ENCODE data around the gene HECW1. TPM values are rescaled to one million over a fixed set of nuclear protein-coding genes. Genes with fewer than 3 reads are reported as not detected.

The HECW1 gene
- total and polyA plus RNA-seq, 2 of the 13 experiments (the other 11 are each of a cell fraction or from before 2014, with no cell fraction given) = not detected

GRCh38 chr7:43586251-43586900 is 473.9 kb downstream of the HECW1 start:
- H3K4me3 ChIP-seq (replicated peaks in 1 of 3; ENCODE audit: insufficient read depth in 1 of 3, low read depth in 2 of 3, low read length in 3 of 3) = peak overlapping the region in 1 of 3 experiments; percentile 89; a peak in 2 of 6 replicates
- no peaks in the 10 kb centered on the region for H3K9me3 ChIP-seq (ENCODE audit: low read length)
- H4K20me1 ChIP-seq (ENCODE audit: insufficient read depth, low read length) = peaks cover 40% of the 10 kb centered on the region
- BruUV-seq (replicated peaks) = no TSS peak
- ChIA-PET POLR2A (no interaction called here), CTCF (ENCODE audit: low intra/inter-chr PET ratio, low total read pairs) (no interaction called here)
- H3K36me3 ChIP-seq (replicated peaks in 1 of 2; ENCODE audit: control insufficient read depth in 1 of 2, insufficient read depth in 2 of 2, low read length in 2 of 2) = no peaks in the 10 kb centered on the region
- peaks cover 0 to 5% of the 10 kb centered on the region in 2 experiments; a peak in 1 of 5 replicates for H3K27me3 ChIP-seq (ENCODE audit: control insufficient read depth in 1 of 2, insufficient read depth in 2 of 2, low read length in 2 of 2)
- H3K79me2 ChIP-seq (ENCODE audit: insufficient read depth, low read length) = peaks cover 79% of the 10 kb centered on the region
- peak overlapping the region; percentile 39 for H3K27ac ChIP-seq (ENCODE audit: extremely low read length, insufficient read depth, low read length)
- ATAC-seq (no peak), DNase-seq (ENCODE audit: low spot score) (peak; percentile 82), FAIRE-seq (no peak)
- H3K9ac ChIP-seq (ENCODE audit: insufficient read depth, low read depth, low read length) = peak overlapping the region; percentile 84; the same call in 1 of the 2 replicates
- 24% methylated on average over 4 of the region's 4 CpGs for WGBS (ENCODE audit: low lambda C conversion rate)
- no peak overlapping the region for H2AFZ ChIP-seq (ENCODE audit: low read length)
- H3K4me2 ChIP-seq (ENCODE audit: low read depth, low read length) = peak overlapping the region; percentile 97
- H3K4me1 ChIP-seq (ENCODE audit: insufficient read depth, low read length) = peaks cover 74% of the 10 kb centered on the region
- in situ Hi-C loops (cut with HindIII; ENCODE audit: extremely low pct_ligation_motif_present, low pct_unique_long_range_greater_than_20kb) (no loop called here), intact Hi-C loops (cut with micrococcal nuclease; ENCODE audit: unreplicated experiment) (loop anchor here (1.0 kb wide), 1 partner anchor 114 kb away; no protein-coding TSS in a partner anchor)
- TF ChIP-seq FOXA1 (IDR thresholded peaks at IDR 0.05) (peak; percentile 46; the same call in 1 of the 2 replicates), FOXA1 (CRISPR knock-in tag; IDR thresholded peaks at IDR 0.05) (peak; percentile 72), GATAD2A (CRISPR knock-in tag; IDR thresholded peaks at IDR 0.05) (0 out of 2 replicates have a peak, but pooled peaks have one; percentile 32), SOX5 (CRISPR knock-in tag; IDR thresholded peaks at IDR 0.05; ENCODE audit: borderline replicate concordance) (peak; percentile 32; the same call in 1 of the 2 replicates), RARA (CRISPR knock-in tag; IDR thresholded peaks at IDR 0.05) (0 out of 2 replicates have a peak, but pooled peaks have one; percentile 12), FOXA3 (CRISPR knock-in tag; IDR thresholded peaks at IDR 0.05) (peak; percentile 55), LCORL (IDR thresholded peaks at IDR 0.05) (no peak), LCORL (CRISPR knock-in tag; IDR thresholded peaks at IDR 0.05) (no peak), NCOA2 (CRISPR knock-in tag; IDR thresholded peaks at IDR 0.05) (peak; percentile 68), EP300 (IDR thresholded peaks at IDR 0.05; ENCODE audit: low read depth in 2 of 2, low read length in 2 of 2) (peak in 1 of 2 experiments; percentile 16; a peak in 1 of 4 replicates), EP300 (CRISPR knock-in tag; IDR thresholded peaks at IDR 0.05; ENCODE audit: borderline replicate concordance) (peak; percentile 57; the same call in 1 of the 2 replicates), HNRNPK (IDR thresholded peaks at IDR 0.05; ENCODE audit: low read depth, low read length, poor library complexity, severe bottlenecking) (no peak), TCF7 (IDR thresholded peaks at IDR 0.05; ENCODE audit: low read depth) (peak; percentile 48; the same call in 1 of the 2 replicates), ATF4 (CRISPR knock-in tag; IDR thresholded peaks at IDR 0.05) (peak in 1 of 2 experiments; percentile 91; a peak in 2 of 4 replicates), ETV5 (CRISPR knock-in tag; IDR thresholded peaks at IDR 0.05; ENCODE audit: borderline replicate concordance) (peak; percentile 18; the same call in 1 of the 2 replicates), ELF4 (CRISPR knock-in tag; IDR thresholded peaks at IDR 0.05; ENCODE audit: borderline replicate concordance) (no peak), ZNF776 (CRISPR knock-in tag; IDR thresholded peaks at IDR 0.05) (no peak)
- TF ChIP-seq, protein P1, sequence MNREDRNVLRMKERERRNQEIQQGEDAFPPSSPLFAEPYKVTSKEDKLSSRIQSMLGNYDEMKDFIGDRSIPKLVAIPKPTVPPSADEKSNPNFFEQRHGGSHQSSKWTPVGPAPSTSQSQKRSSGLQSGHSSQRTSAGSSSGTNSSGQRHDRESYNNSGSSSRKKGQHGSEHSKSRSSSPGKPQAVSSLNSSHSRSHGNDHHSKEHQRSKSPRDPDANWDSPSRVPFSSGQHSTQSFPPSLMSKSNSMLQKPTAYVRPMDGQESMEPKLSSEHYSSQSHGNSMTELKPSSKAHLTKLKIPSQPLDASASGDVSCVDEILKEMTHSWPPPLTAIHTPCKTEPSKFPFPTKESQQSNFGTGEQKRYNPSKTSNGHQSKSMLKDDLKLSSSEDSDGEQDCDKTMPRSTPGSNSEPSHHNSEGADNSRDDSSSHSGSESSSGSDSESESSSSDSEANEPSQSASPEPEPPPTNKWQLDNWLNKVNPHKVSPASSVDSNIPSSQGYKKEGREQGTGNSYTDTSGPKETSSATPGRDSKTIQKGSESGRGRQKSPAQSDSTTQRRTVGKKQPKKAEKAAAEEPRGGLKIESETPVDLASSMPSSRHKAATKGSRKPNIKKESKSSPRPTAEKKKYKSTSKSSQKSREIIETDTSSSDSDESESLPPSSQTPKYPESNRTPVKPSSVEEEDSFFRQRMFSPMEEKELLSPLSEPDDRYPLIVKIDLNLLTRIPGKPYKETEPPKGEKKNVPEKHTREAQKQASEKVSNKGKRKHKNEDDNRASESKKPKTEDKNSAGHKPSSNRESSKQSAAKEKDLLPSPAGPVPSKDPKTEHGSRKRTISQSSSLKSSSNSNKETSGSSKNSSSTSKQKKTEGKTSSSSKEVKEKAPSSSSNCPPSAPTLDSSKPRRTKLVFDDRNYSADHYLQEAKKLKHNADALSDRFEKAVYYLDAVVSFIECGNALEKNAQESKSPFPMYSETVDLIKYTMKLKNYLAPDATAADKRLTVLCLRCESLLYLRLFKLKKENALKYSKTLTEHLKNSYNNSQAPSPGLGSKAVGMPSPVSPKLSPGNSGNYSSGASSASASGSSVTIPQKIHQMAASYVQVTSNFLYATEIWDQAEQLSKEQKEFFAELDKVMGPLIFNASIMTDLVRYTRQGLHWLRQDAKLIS (CRISPR knock-in tag; IDR thresholded peaks at IDR 0.05) = no peak
- TF ChIP-seq, protein P2, sequence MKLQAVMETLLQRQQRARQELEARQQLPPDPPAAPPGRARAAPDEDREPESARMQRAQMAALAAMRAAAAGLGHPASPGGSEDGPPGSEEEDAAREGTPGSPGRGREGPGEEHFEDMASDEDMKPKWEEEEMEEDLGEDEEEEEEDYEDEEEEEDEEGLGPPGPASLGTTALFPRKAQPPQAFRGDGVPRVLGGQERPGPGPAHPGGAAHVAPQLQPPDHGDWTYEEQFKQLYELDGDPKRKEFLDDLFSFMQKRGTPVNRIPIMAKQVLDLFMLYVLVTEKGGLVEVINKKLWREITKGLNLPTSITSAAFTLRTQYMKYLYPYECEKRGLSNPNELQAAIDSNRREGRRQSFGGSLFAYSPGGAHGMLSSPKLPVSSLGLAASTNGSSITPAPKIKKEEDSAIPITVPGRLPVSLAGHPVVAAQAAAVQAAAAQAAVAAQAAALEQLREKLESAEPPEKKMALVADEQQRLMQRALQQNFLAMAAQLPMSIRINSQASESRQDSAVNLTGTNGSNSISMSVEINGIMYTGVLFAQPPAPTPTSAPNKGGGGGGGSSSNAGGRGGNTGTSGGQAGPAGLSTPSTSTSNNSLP (IDR thresholded peaks at IDR 0.05; ENCODE audit: low read depth, low read length) = peak; percentile 57; the same call in 1 of the 2 replicates

Data from HepG2 (cell line).